HTERT RPE-1 (cell line): ENCODE data around the gene DNAJB1.
"Not testable (repeated sequence)": the region's sequence is repeated elsewhere in the genome, so short reads cannot be mapped to it uniquely, and the experiment has no call there.

Source experiments
- in situ Hi-C: fragments of 300-500 bp; cut with MboI; formaldehyde crosslinking; loops from 4 replicates; pipeline ENCODE4 v1.14.3; 2020; ENCODE audit warnings: low sequenced_read_pairs

The DNAJB1 gene

DNA sequence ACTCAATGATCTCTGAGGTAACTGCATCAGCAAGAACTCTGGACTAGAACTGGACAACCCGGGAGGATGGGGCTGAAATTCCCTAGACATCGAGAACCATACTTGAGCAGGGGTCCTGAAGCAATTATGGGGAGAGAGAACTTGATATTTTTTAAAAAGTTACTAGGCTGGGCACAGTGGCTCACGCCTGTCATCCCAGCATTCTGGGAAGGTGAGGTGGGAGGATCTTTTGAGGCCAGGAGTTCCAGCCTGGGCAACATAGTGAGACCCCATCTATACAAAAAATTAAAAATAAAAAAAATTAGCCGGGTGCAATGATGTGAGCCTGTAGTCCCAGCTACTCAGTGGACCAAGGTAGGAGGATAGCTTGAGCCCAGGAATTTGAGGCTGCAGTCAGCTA lies 2.3 kb upstream of the DNAJB1 start:
- in situ Hi-C loops, result no loop called here

DNA sequence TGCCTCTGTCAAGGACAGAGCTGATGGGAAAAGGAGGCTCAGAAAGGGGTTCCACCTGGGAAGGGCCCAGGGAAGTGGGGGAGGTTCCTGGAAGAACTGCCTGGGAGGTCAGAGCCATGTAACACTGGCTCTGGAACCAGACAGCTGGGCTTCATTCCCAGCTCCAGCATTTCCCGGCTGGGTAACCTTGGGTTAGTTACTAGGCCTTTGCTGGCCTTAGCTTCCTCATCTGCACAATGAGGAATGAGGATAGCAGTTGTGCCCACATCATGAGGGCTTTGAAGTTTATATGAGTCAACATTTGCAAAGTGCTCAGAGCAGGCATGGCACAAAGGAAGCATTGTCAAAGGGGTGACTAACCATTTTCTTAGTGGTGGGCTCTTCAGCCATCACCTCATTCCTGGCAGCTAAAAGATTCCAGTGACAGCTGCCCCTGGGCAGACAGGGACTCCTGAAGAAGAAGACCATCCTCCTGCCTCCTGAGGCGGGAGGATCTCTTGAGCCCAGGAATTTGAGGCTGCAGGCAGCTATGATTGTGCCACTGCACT lies 1.7 kb upstream of the DNAJB1 start:
- in situ Hi-C loops, result no loop called here

DNA sequence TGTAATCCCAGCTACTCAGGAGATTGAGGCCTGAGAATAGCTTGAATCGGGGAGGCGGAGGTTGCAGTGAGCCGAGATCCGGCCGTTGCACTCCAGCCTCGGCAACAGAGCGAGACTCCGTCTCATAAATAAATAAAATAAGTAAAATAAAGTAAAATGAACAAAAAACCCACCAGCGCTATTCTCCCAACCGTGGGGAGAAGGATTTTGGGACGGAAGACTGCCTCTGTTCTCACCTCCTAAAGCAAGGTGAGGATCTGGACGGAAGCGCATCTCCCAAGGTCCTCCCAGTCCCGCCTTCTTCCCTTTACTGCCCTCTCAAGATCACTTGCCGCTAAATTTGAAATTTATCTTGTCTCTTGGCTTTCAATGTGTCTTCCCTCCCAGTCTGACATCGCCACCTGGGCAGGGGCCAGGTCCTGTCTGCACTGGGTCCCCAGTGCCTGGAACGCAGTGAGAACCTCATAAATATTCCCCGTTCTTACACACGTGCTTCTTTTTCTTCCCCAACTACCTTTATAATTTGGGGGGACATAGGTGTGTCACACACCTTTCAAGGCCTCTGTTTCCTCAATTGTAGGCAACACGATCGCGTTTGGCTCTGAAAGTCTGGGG lies 1.2 kb upstream of the DNAJB1 start:
- in situ Hi-C loops, result no loop called here

DNA sequence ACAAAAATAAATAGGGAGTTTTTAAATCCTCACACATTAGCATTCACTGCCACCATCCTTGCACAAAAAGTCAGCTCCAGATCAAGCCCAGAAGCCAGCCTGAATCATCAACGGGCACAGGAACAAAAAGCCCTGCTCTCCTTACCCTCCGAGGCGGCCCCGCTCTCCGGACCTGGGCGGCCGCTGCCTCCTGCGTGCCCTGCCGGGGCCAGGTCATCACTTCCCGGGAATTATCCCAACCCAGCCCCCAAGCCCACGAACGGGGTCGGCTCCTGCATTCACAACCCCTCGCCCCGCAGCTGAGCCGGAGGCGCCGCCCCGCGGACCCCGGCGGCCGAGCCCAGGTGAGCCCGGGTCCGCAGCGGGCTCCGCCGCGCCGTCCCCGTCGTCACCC lies 754 bp downstream of the DNAJB1 start:
- in situ Hi-C loops, result no loop called here

DNA sequence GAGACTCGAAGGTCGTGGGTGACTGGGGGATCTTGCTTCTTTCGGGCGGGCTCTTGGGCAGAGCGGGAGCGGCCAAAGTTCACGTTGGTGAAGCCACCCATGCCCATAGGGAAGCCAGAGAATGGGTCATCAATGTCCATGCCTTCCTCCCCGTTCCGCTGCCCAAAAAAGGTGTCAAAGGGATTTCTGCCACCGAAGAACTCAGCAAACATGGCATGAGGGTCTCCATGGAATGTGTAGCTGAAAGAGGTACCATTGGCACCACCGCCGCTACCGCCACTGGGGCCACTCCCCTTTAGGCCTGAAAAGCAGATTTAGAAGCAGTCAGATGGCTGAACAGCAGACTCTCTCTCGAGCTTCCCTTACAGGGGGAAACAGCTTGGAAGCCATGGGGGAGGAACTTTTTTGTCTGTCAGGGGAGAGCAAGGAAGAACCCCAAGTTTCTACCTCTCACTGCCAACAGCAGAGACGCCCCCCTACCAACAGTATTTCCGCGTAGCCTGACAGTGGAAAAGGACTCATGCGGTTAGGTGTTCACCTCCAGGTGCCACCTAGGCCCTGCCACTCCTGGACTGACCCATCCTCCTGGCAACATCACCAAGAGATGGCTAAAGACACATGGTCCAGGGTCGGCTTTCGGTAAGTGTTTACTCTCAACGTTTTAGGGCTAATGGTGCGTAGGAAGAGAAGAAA lies 1.3 kb downstream of the DNAJB1 start:
- in situ Hi-C loops, result no loop called here

DNA sequence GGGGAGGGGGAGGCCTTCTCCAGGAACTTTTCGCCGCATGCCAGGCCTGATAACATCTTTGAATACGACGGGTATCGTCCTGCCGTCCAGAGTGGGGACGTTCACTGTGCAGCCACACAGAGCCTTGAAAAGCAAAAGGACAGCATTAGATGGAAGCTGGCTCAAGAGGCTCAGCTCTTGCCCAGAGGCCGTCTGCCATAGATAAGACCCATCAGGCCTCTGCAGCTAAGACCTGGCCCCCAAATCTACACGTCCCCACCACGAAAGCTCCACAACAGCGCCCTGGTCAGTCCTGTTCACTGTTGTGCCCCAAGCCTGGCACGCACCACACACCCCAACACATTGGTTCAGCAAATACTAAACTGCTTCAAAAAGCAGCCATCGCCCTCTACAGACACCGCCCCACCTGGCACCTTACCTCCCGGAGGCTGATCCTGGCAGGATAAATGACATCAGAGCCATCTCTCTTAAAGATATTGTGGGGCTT lies 2.1 kb downstream of the DNAJB1 start:
- in situ Hi-C loops, result no loop called here

DNA sequence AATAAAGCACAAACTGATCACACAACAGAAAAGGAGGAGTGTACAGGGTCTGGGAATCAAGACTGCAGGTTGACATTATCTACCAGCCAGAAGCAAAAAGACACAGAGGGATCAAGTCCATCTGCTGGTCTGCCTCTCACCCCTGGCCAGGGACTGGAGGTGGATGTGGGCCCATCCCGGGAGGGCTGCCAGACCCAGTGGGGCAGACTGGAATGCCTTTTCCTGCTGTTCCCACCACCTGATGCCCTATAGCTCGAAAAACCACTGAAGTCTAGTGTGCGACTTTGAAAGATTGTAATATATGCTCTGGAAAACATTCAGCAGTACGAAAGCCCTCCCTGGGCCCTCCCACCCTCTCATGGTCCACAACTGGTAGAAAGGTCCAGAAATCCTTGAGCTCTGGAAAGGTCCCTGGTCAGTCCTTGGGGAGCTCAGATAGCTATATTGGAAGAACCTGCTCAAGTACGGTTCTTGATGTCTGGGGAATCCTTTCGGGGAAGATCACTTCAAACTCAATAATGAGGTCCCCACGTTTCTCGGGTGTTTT lies 2.6 kb downstream of the DNAJB1 start:
- in situ Hi-C loops, result no loop called here

DNA sequence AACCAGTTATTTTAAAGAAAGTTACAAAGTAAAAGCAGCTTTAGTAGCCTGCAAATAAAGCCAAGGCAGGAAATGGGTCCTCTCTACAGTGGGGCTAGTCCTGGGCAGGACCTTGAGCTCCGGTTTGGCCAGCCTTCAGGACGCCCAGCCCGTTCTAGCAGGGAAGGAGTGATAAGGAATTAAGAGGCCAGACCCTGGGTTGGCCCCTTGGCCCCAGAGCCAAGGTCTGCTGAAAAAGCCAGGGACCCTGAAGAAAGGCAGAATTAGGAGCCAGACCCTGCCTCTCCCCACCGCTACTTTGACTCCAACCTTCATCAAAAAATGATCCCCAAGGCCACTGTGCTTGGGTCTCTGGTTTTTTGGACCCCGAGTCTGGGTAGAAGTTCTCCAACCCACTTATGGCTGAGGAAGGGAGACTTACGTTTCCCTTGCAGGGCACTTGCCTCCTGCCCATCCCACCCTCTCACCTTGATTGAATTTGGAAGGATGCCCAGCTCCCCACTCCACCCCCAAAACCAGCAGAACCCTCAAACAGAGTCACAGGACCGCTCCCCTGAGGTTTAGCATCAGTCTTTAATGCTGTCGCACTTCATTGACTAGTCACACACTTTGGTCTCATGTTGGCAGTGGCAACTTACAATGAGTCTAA lies 3.9 kb downstream of the DNAJB1 start:
- in situ Hi-C loops, result no loop called here

DNA sequence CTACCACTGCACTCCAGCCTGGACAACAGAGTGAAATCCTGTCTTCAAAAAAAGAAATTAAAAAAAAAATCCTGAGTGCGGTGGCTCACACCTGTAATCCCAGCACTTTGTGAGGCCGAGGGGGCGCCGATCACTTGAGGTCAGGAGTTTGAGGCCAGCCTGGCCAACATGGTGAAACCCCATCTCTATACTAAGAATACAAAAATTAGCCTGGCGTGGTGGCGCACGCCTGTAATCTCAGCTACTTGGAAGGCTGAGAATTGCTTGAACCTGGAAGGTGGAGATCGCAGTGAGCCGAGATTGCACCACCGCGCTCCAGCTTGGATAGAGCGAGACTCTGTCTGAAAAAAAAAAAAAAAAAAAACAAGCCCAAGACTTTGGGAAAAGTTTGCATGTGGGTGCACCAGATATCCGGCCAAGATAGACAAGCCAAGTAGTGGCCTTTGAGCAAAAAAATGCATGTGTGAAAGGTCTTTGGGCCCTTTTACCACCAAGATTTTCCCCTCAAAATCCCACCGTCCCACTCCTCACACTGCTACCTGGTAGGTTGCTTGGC lies 5.7 kb downstream of the DNAJB1 start:
- in situ Hi-C loops, result no loop called here

DNA sequence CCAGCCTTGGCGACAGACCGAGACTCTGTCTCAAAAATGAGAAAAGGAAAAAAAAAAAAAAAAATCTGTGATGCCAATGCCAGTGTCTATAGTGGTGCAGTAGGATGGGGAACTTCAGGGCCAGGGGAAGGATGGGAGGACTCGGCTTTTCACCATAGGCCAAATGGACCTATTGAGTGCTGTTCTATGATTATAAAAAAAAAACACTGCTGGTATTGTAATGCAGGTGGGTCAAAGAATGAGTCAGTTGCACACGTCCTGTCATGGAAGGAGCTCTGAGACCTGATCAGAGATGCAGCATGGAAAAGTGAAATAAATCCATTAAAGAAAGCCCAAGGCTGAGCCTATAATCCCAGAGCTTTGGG lies 7.0 kb downstream of the DNAJB1 start:
- in situ Hi-C loops, result no loop called here

DNA sequence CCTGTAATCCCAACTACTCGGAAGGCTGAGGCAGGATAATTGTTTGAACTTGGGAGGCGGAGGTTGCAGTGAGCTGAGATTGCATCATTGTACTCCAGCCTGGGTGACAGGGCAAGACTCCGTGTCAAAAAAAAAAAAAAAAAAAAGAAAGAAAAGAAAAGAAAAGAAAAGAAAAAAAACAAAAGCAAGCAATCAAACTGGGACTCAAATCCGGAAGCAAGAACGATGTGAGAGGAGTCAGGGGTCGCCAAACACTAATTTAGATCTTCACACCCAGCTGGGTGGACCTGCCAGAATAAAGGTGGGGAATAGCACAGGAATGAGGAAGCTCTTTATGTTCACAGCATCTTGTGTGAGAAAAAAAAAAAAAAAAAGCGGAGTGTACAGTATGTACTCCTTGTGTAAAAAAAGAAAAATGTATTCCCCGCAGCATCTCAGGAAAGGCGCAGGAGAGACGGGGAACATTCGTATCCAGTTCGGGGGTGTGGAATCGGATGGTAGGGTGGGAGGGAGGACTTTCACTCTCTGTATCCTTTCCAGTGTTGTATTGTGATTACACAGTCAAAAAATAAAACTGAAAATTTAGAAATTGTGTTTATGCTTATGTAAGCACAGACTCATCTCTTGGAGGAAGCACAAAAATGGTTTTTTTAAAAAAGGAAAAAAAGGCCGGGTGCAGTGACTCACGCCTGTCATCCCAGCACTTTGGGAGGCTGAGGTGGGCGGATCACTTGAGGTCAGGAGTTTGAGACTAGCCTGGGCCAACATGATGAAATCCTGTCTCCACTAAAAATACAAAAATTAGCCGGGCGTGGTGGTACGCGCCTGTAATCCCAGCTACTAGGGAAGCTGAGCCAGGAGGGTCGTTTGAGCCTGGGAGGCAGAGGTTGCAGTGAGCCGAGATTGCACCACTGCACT lies 7.6 kb downstream of the DNAJB1 start:
- in situ Hi-C loops, result no loop called here

DNA sequence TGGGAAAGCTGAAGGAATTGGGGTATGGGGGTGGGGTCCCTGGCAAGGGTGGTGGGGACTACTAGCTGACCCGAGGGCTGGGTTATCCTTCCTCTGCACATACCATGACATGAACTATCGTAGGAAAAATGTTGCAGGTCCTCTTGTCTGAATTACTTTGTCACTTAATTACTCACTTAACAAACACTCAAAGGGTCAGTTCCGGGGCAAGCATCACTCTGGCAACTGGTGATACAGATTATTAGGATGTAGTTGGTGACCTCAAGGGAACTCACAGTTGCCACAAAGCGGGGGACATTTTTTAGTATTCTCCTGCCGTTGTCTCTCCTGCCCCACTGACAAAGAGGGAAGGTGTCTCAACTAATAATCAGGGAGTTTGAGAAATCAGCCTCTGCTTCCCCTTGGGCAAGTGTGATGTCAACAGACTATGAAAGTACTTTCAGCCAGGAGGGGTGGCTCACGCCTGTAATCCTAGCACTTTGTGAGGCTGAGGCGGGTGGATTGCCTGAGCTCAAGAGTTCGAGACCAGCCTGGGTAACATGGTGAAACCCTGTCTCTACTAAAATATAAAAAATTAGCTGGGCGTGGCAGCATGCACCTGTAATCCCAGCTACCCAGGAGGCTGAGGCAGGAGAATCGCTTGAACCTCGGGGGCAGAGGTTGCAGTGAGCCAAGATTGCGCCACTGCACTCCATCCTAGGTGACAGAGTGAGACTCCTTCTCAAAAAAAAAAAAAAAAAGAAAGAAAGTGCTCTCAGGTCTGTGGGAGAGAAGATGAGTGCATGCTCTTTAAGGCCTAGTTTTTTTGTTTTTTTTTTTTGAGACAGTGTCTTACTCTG lies 10.3 kb downstream of the DNAJB1 start:
- in situ Hi-C loops, result no loop called here

DNA sequence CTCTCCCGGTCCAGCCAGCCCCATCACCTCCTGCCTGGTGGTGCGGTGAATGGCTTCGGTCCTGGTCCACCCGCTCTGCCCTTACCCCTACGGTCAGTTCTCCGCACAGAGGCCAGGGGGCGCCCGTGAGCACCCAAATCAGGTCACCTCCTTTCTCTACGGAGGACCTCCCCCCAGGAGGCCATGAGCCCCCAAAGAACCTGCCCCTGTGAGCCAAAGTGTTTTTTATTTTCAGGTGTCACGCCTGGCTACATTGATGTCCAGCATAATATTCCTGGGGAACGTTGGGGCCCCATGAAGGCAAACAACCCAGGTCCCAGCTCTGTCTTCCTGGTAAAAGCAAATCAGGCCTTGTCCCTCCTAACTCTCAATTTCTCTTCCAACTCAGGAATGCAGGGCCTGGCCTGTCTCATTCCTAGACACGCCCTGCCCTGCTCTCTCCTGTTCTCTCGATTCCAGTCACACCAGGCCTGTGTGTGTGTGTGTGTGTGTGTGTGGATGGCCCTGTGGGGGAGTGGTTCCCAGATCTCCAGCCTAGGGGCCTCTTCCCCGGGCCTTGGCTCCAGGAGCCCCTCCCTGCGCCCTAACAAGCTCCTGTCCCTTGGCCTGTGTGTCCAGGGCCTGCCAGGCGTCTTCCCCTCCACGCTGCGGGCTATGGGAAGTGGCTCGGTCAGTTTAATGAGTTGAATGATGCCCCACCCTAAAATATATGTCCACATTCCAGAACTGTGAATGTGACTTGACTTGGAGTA lies 12.5 kb downstream of the DNAJB1 start:
- in situ Hi-C loops, result no loop called here

DNA sequence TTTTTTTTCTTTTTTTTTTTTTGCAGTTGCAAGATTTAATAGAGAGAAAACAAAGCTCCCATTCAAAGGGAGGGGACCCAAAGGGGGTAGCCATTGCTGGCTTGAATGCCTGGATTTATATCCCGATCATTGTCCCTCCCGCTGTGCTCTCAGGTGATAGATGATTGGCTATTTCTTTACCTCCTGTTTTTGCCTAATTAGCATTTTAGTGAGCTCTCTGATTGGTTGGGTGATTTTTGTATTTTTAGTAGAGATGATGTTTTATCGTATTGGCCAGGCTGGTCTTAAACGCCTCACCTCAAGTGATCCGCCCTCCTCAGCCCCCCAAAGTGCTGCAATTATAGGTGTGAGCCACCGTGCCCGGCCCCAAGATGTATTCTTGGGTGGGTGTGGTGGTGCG lies 13.6 kb downstream of the DNAJB1 start:
- in situ Hi-C loops, result not testable (repeated sequence)

DNA sequence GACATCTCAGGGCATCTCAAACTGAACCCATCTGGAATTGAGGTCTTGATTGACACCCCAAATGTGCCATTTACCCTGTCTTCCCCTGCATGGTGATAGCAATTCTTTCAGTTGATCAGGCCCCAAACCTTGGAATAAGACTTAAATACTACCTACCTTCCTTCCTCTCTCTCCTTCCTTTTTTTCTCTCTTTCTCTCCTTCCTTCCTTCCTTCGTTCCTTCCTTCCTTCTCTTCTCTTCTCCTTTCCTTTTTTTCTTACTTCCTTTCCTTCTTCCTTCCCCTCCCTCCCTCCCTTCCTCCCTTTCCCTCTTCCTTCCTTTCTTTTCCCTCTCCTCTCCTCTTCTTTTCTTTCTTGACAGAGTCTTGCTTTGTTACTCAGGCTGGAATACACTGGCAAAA lies 14.9 kb downstream of the DNAJB1 start:
- in situ Hi-C loops, result no loop called here

DNA sequence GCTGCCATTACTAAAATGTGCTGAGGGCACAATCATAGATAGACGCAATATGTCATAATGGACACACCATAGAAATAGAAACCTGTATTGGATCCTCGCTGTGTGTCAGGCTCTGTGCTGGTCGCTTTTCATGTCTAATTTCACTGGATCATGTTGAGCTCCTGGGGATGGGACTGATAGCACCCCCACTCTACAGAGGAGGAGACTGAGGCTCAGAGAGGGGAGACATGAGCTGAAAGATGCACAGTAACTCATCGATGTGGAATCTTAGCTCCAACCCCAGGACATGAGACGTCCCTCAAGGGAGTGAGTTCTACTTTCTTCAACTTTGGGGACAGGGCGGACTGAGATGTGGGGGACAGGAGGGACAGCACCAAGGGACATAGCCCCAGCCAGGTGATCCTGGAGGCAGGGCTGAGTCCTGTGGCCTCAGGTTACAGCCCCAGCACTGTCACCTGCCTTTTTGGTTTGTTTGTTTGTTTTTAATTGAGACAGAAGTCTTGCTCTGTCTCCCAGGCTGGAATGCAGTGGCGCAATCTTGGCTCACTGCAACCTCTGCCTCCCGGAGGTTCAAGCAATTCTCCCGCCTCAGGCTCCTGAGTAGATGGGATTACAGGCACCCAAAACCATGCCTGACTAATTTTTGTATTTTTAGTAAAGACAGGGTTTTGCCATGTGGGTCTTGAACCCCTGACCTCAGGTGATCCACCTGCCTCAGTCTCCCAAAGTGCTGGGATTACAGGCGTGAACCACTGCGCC lies 15.7 kb downstream of the DNAJB1 start:
- in situ Hi-C loops, result no loop called here

DNA sequence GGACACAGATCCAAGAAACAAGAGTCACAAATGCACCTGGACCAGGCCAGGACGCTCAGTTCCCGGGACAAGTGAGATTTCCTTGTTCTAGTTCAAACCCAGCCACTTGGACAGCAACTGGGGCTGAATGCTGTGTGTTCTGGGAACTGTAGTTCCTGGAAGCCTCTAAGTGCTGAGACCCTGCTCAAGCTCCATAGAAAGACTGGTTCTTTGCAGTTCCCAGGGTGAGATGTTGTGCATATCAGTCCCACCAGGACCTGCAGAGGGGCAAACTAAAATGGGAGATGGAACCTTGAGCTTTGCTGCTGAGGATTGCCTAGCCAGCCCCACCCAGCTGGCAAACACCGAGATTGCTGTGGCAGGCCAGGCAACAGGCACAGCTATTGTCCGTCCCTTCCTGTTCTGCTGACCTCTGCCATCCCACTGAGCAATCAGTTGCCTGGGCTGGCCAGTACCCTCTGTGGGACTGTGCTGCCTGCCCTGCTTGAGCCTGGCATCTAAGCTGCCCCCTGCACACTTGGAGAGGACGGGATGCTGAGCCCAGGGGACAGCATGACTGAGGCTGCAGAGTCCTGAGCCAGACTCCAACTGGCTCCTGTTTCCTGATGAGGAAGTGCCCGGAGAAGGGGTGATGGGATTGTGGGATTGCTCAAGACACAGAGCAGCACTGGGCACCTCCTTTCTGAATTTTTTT lies 20.8 kb downstream of the DNAJB1 start:
- in situ Hi-C loops, result no loop called here

DNA sequence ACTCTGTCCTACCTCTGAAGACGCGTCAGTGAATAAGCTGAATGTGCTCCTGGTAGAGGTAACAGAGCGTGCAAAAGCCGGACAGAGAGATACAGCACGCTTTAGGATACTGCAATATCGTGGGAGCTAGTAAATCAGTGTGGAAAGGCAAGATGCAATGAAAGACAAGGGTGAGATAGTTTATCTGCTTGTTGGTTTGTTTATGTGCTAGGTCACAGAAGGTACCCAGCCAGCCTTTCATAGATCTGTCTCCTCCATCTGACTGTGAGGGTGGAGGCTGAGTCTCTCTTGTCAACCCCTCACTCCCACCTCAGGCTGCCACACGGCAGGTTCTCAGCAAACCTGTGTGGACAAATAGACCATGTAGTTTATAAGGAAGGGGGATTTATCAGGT lies 21.4 kb downstream of the DNAJB1 start:
- in situ Hi-C loops, result no loop called here
